Measurements from ENCODE around the gene AGAP2. TPM values are rescaled to one million over a fixed set of nuclear protein-coding genes. Genes with fewer than 3 reads are reported as not detected.
A peak's percentile ranks its signal among the peaks of the same experiment; 100 is the strongest.

The AGAP2 gene
- total RNA-seq, 4 donors from 2014 or later: 0.45 to 1.4 (median 1.3) TPM

- TF ChIP-seq POLR2A (IDR thresholded peaks at IDR 0.05) (no peak), POLR2AphosphoS5 (IDR thresholded peaks at IDR 0.05) (no peak), CTCF (IDR thresholded peaks at IDR 0.05) (no peak), EP300 (IDR thresholded peaks at IDR 0.05) (no peak)
- peak within 1 kb of the TSS; percentile 79 for H3K4me3 ChIP-seq
- H3K4me1 ChIP-seq: peaks cover 22% of the 10 kb centered on the region
- H3K9me3 ChIP-seq: no peaks in the 10 kb centered on the region
- H3K27me3 ChIP-seq: no peaks in the 10 kb centered on the region
- 1% methylated on average over 43 of the region's 67 CpGs for WGBS
- DNase-seq (ENCODE audit: low spot score in 2 of 2): peak; percentile 80 to 89
- peaks cover 25% of the 10 kb centered on the region for H3K36me3 ChIP-seq
- H3K27ac ChIP-seq: peak within 1 kb of the TSS; percentile 85
These were observed 34.1 kb upstream of the AGAP2 start, which contains the start of gene EEF1AKMT3 for GRCh38 chr12:57772429-57773322. Gene EEF1AKMT3, plus strand, starts transcription at chr12:57772614. Its CDS starts 111 bp downstream, at chr12:57772725.

GRCh38 chr12:57771873-57772428 is 33.4 kb upstream of the AGAP2 start, which contains the start of gene METTL1:
Gene METTL1, minus strand, starts transcription at chr12:57772105. Its CDS starts 22 bp downstream, at chr12:57772083.
- no peaks in the 10 kb centered on the region for H3K9me3 ChIP-seq
- peak; percentile 96 to 97 for DNase-seq (ENCODE audit: low spot score in 2 of 2)
- peaks cover 24% of the 10 kb centered on the region for H3K4me1 ChIP-seq
- H3K36me3 ChIP-seq: peaks cover 25% of the 10 kb centered on the region
- no peak for TF ChIP-seq CTCF (IDR thresholded peaks at IDR 0.05)
- peak; percentile 37 to 90 (median 74) for TF ChIP-seq POLR2AphosphoS5 (IDR thresholded peaks at IDR 0.05)
- no peak for TF ChIP-seq EP300 (IDR thresholded peaks at IDR 0.05)
- peak in 1 of 2 donors; percentile 52 for TF ChIP-seq POLR2A (IDR thresholded peaks at IDR 0.05)
- 0% methylated on average over 5 of the region's 28 CpGs for WGBS
- peak within 1 kb of the TSS; percentile 79 for H3K4me3 ChIP-seq
- H3K27me3 ChIP-seq: no peaks in the 10 kb centered on the region
- peak within 1 kb of the TSS; percentile 85 for H3K27ac ChIP-seq

- peaks cover 25% of the 10 kb centered on the region for H3K36me3 ChIP-seq
- no peak for TF ChIP-seq POLR2AphosphoS5 (IDR thresholded peaks at IDR 0.05)
- no peak for TF ChIP-seq POLR2A (IDR thresholded peaks at IDR 0.05)
- TF ChIP-seq CTCF (IDR thresholded peaks at IDR 0.05): no peak
- no peak for TF ChIP-seq EP300 (IDR thresholded peaks at IDR 0.05)
- WGBS: 1% methylated on average over 15 of the region's 16 CpGs
- DNase-seq (ENCODE audit: low spot score in 2 of 2): peak; percentile 91 to 94
- H3K27me3 ChIP-seq: peaks cover 4% of the 10 kb centered on the region
- H3K27ac ChIP-seq: peak overlapping the region; percentile 85
- no peaks in the 10 kb centered on the region for H3K9me3 ChIP-seq
- peak overlapping the region; percentile 79 for H3K4me3 ChIP-seq
- peaks cover 30% of the 10 kb centered on the region for H3K4me1 ChIP-seq
These were observed 32.8 kb upstream of the AGAP2 start for GRCh38 chr12:57771236-57771872.

- TF ChIP-seq POLR2AphosphoS5 (IDR thresholded peaks at IDR 0.05) (no peak), POLR2A (IDR thresholded peaks at IDR 0.05) (no peak), EP300 (IDR thresholded peaks at IDR 0.05) (no peak), CTCF (IDR thresholded peaks at IDR 0.05) (no peak)
- no peak overlapping the region for H3K27ac ChIP-seq
These were observed 32.2 kb upstream of the AGAP2 start for GRCh38 chr12:57770734-57771133.

More at GRCh38 chr12:57770734-57771133, 32.2 kb upstream of the AGAP2 start:
- Histone ChIP-seq H3K4me3 (no peak overlapping the region), H3K4me1 (peaks cover 37% of the 10 kb centered on the region), H3K9me3 (no peaks in the 10 kb centered on the region), H3K27me3 (peaks cover 11% of the 10 kb centered on the region), H3K36me3 (peaks cover 25% of the 10 kb centered on the region)
- WGBS: 93% methylated on average over 4 of the region's 4 CpGs
- DNase-seq (ENCODE audit: low spot score in 2 of 2): no peak
